KG1 (cell line): ENCODE results near the gene TCEANC.
"Not testable (repeated sequence)": the region's sequence is repeated elsewhere in the genome, so short reads cannot be mapped to it uniquely, and the experiment has no call there.

Source experiments
- DNase-seq: peaks from one replicate; lab custom pipeline; 2025; lab: John Stamatoyannopoulos, UW

The TCEANC gene, protein sequence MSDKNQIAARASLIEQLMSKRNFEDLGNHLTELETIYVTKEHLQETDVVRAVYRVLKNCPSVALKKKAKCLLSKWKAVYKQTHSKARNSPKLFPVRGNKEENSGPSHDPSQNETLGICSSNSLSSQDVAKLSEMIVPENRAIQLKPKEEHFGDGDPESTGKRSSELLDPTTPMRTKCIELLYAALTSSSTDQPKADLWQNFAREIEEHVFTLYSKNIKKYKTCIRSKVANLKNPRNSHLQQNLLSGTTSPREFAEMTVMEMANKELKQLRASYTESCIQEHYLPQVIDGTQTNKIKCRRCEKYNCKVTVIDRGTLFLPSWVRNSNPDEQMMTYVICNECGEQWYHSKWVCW

DNA sequence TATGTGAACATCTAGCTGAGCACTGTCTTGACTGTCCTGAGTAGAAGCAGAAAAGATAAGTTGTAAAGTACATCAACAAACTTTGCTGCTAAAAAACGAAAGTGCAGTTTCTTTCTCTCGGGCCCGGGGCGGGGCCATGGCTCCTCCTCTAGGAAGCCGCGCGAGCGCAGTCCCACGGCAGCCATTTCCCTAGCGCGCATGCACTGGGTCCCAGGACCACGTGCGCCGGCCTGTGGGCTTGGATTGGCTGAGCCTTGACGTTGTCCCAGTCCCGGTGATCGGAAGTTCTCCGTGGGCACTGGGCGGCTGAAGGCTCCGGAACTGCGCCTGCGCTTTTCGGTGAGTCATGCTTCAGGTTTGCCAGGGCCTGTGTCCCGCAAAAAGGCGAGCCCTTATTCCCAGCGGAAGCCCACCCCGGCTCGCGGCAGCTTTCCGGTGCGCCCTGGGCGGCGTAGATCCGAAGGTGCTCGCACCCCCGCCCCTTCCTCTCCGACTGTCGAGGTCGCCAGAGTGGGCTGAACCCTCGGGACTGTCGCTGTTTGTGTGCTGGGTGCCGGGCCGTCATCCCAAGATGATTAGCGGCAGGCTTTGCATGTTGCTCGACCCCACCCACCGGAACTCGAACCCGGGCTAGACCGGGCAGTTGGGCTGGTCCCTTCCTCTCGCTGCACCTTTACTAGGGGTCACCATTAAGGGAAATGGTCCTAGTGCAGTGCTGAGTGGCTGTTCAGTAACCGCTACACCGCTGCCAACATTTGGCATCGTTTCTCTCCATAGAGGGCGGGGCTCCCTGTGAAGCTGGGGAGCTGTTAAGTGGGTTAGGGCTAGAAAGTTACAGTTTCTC lies at the start of gene TCEANC:
Gene TCEANC, plus strand, starts transcription at position 292 of the 844 bp plus-strand sequence. CDS start 9,368 bp downstream, outside the sequence.
- peak; percentile 62 for DNase-seq

DNA sequence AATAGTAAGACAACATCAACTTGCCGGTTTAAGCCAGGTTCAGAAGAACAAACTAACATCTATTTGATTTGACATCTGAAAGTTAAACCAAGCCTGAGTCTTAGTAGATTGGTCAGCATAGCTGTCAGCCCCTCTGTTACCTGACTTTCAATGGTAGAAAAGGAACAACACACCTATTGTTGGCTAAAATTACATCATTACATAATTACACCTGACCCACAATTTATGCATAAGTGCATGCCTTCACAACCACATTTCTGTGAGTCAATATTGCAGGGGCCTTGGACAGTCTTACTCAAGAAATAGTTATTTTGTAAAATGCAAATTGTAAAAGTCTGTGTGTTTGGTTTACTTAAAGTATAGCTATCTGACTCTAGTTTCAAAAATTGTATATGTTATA lies 47.3 kb upstream of the TCEANC start:
- no peak for DNase-seq

DNA sequence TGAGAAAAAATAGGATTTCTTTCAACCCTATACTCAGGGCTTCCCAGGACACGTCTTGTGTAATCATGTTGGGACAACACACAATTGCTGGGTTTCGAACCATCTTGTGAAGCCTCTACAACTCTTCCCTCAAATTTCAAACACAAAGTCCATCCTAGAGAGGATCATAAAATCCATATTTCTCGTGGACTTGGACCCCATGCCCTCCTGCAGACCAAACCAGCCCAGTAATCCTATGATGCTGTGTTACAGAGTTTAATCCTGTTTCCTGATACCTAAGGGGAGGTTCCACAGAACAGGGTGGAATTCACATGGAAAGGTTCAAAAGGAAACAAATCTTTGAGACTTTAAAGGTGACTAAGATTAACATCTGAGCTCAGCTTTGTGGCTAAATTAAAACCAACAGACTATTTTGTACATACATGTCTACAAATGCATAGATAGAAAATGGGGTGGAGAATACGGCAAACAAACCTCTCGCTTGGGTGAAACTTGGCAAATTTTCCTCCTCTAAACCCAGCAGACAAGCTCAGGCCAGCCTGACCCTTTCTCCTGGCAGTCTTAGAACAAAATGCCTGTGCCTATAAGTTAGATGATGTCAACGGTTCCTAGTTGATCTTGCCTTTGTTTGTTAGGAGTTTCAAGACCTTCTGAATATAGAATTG lies 45.5 kb upstream of the TCEANC start:
- DNase-seq, result no peak

DNA sequence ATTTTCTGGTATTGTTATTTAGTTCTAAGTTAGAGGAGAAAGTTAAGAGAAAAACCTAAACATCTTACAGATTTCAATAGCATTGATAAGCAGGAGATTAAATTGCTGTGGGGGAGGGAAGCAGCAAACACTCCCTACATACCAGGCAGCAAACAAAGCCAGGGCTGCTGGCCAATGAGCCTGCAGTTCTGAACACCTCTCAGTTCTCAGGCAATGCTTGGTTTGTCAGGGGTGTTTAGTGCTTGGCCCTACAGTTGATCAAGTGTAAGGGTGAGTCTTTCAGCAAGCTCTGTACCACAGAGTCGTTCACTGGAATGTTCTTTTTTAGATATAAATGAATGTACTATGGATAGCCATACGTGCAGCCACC lies 45.0 kb upstream of the TCEANC start:
- no peak for DNase-seq

DNA sequence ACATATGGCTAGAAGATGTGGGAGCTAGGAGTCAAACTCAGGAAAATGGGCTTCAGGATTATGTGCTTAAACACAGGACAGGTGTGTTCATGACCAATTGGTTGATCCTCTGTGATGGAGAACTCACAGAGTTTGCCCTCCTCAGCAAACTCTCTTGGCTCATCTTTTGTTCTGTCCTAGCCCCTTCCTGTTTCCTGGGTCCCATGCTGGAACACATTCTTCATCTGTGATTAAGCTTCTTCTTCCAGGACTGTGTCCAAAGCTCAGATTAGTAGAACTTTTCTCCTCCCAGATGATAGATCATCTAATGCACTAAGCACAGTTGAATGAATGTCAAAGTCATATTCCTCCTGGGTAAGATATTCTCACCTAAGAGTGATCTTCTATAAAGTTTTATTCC lies 38.8 kb upstream of the TCEANC start:
- DNase-seq, result no peak

DNA sequence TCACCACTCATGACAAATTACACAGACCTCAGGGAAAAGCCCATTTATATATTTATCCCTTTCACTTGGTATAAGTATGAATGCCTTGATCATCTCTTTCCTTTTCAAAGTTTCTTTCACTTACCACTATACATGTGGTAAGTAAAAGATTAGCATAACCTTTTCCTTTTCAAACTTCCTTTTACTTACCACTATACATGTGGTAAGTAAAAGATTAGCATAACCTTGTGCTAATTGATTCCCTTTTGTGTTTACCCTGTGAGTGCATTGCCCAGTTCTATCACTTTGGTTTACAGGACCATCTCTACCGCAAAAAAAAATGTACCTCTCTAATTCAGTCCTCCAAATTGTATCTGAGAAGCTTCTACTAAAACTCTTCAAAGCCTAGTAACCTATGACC lies 32.7 kb upstream of the TCEANC start:
- no peak for DNase-seq

DNA sequence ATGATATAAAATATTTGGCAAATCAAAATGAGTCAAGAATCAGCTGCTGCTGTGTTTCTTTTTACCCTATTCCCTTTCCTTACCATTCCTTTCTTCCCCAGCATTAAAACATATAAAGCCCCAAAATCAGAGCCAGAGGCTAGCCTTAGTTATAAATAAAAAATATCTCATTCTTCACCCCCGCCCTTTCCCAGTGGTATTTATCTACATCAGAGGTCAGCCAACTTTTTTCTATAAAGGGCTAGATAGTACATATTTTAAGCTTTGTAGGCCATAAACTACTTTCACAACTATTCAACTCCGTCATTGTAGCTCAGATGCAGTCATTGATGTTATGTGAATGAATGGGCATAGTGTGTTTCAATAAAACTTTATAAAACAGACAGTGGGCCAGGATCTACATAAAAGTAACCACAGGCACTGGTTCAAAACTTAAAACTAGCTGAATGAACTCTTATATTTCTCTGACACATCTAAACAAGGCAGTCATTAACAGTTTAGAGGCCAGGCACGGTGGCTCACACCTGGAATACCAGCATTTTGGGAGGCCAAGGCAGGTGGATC lies 30.5 kb upstream of the TCEANC start:
- DNase-seq, result no peak

DNA sequence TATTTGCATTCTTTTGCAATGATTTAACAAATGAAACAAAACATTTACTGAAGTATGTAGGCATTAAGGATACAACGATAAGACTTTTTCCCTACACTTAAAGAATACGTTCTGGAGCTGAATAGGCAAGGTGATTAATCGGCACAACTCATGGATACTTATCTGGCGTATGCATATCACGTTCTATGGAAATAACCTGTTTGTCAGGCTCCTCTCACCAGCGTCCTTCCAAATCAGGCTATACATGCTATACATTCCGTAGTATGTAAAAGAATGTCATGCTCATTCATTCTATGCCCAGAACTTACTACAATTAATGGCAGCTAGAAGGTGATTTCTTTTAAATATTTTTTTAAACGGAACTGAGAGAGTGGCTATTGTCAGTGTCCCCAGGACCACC lies 25.6 kb upstream of the TCEANC start:
- DNase-seq, result no peak

DNA sequence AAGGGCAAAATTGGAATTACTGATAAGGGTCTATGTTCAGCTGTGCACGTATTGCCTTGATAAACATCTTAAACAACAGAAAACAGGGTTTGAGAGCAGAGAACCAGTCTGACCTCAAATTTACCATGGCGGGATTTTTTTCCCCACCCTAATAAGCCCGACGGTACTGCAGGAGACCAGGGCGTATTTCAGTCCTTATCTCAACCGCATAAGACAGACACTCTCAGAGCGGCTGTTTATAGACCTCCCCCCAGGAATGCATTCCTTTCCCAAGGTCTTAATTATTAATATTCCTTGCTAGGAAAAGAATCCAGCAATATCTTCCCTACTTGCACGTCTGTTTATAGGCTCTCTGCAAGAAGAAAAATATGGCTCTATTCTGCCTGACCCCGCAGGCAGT lies 15.7 kb upstream of the TCEANC start:
- DNase-seq, result not testable (repeated sequence)

DNA sequence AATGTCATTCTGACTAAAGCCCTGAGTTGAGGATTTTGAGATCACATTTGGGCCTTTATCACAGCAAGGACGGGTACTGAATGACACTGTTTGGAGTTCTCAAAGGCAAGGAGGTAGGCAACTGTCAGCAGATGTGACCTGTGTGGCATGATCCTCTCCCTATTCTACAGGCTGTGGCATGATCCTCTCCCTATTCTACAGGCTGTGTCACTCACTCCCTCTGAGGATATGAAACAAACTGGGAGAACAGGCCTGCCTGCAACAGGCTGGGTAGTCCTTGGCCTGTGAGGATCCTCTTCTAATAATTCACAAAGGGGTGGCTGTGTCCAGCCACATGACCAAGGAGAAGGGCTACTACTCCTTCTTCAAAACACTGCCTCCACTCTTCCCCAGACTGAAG lies 14.9 kb upstream of the TCEANC start:
- DNase-seq, result no peak

DNA sequence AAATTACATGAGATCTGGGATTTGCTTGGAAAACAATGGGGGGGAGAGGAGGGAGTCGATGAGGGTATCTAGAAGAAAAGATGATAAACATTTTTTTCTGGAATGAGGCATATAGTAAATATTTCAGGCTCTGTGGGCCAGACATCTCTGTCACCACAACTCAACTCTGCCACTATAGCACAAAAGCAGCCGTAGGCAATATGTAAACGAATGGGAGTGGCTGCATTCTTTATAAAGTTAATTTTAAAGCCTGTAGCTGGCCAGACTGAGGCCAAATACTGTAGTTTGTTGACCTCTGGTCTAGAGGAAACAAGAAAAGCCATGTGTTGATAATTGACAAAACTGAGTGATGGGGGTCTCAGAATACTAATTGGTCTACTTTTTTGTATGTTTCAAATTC lies 14.1 kb upstream of the TCEANC start:
- DNase-seq, result no peak

DNA sequence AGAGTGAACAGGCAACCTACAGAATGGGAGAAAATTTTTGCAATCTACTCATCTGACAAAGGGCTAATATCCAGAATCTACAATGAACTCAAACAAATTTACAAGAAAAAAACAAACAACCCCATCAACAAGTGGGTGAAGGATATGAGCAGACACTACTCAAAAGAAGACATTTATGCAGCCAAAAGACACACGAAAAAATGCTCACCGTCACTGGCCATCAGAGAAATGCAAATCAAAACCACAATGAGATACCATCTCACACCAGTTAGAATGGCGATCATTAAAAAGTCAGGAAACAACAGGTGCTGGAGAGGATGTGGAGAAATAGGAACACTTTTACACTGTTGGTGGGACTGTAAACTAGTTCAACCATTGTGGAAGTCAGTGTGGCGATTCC lies 11.3 kb upstream of the TCEANC start:
- not testable (repeated sequence) for DNase-seq

DNA sequence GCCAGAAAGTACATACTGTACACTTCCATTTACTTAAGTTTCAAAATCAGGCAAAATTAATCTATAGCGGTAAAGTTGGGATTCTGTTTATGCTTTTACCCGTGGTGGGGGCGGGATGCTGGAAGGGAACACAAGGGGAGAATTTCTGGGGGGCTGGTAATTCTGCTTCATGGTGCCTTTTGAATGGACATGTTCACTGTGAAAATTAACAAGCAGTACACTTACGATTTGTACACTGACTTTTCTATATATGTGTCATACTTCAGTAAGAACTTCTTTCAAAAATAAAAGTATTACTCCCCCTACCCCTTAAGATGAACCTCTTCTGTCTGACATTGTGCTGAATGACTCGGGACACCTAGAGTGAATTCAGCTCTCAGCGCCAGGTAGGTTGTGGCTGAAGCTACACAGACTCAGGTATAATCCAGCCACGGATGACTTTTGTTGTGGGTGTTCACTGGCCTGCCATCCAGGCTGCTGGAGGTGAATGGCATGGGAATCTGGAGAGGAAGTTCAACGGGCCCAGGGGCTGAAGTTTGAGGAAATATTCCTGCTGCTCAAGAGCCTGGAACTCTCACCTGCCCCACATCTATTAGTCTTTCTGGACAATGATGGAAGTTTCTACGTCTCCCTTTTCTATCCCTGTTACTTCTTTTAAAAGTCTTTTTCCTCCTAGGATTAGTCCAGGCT lies 7.3 kb upstream of the TCEANC start:
- no peak for DNase-seq

DNA sequence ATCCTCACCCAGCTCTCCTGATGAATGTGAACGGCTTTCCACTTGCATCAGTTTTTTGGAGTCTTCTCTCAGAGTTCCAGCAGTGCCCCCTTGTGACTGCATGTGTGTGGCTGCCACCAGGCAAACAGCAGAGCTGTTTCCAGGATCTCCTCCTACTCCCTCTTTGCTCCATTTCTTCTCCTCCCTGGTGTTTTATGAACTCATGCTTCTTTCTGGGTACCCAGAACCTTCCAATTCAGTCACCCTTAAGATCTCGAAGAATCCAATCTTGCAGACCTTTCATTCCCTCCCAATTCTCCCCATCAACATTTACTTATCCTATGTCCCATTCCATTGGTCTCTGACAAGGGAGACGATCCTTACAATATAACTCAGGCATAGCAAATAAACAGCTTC lies 6.8 kb upstream of the TCEANC start:
- DNase-seq, result no peak

DNA sequence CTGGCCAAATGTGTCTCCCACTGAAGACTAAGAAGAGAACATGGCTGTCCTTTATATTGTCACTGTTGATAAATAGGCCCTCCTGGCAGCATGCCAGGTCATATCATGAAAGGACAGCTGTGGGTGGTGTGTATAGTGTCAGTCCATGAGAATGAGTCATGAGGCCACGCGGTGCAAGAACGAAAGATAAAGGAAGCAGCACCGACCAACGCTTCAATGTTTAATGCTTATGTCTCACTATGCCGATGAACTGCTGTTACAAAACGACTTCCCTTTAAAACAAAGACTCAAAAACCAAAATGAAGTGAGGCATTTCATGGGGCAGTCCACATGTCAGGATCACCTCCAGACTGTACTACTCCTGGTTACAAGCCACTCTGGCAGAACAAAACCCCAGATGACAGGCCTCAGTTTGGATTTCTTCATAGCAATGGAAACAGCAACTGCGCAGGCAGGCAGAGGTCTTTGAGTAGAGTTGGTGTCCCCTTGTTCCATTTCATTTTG lies 5.2 kb upstream of the TCEANC start:
- no peak for DNase-seq

DNA sequence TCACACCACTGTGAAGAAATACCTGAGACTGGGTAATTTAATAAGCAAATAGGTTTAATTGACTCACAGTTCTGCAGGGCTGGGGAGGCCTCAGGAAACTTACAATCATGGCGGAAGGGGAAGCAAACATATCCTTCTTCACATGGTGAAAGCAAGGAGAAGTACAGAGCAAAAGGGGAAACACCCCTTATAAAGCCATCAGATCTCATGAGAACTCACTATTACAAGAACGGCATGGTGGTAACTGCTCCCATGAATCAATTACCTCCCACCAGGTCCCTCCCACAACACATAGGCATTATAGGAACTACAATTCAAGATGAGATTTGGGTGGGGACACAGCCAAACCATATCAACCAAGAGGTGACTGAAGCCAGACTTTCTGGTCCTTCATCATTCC lies 4.6 kb upstream of the TCEANC start:
- peak; percentile 1 for DNase-seq

DNA sequence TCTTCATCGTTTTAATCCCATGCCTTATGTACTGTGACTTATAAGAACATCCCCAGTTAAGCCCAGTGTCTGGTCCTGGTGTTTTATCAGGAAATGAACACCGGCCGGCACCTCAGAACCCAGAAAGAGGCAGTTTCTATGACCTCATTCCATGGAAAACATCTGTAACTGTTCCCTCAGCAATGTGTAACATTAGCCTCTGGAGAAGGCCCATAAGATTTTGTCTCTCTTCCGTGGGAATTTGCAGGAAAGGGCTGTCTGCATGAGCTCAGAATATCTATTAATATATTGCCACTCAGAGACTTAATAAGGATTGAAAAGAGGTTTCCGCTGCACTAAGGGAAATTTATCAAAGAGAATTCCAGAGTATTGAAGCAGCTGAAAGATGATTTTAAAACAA lies 3.1 kb upstream of the TCEANC start:
- no peak for DNase-seq

DNA sequence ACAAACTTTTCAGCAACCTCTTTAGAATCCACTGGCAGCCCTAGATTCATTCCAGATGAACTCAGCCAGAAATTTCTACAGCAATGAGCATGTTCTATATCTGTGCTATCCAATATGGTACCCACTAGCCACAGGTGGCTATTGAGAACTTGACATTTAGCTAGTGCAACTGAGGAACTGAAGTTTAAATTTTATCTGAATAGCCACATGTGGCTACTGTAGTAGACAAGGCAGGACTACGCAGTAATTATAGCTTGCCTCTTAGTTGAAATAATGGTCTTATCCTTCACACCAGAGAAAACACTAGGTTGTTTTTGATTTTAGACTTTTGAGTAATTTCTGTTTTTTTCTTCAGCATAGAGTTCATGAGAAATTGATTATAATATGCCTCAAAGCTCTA lies 2.6 kb upstream of the TCEANC start:
- no peak for DNase-seq

DNA sequence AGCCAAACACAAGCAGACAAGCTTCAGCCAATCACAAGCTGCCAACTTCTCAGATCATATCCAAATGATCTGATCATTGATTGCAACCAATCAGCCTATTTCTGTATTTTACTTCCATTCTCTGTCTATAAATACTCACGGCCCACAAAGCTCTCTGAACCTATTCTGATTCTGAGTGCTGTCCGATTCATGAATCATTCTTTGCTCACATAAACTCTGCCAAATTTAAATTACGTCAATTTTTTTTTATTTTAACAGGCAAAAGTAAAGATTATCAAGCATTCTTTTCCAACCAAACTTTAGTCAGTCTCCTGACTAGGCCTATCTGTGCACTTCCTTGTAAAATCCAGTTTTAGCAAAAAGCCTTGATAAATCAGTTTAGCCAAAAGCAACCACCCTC lies 1.8 kb upstream of the TCEANC start:
- DNase-seq, result no peak

DNA sequence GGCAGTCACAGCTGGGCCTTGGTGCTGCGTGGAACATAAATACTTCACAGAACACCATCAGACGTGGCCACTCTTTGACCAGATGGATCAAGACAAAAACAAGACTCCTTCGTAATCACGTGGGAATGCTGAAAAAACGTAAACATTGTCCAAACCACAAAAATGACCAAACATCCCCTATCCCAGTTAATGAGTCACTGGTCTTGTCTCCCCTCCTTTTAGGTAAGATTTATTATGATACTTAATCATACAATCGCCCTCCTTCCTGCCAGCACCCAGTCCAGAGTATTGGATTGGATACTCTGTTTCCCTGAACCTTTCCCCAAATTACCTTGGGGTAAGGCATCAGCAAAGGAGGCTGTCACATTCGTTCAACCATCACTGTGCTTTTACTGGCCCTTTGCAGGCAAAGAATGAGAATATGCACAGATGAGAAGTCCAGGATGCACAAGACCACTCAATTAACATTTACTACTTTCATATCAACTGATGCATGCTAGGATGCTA lies 601 bp upstream of the TCEANC start:
- peak; percentile 22 for DNase-seq

DNA sequence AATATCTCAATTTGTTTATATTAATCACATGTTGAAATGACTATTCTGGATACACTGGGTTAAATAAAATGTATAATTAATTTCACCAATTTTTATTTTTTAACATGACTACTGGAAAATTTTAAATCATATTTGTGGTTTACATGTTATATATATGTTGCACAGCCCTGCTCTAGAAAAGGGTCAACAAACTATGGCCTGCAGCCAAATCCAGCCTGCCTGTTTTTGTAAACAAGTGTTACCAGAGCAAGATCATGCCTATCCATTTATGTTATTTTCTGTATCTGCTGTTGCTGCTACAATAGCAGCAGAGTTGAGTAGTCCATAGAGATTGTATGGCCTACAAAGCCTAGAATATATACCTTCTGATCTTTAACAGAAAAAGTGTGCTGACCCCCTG lies 1.2 kb downstream of the TCEANC start:
- no peak for DNase-seq

DNA sequence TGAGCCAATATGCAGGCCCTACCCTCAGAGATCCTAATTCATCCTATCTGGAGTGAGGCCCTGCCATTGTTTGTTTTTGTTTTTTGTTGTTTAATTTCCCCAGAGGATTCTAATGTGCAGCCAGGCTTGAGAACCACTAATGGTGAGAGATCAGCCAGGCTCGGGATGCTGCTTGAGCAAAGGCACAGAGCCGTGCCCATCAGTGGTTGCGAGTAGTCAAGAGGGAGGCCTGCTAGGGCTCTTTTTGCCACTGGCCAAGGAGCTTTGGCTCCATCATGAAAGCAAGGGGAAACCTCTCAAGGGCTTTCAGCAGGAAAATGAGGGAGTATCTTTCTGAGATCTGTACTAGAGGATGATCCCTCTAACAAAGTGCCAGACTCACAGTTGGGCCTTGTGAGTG lies 2.7 kb downstream of the TCEANC start:
- DNase-seq, result no peak
